ENCODE results near the gene GPR152. TPM values are rescaled to one million over a fixed set of nuclear protein-coding genes. Genes with fewer than 3 reads are reported as not detected.

The GPR152 gene
- total and polyA plus RNA-seq, 2 of the 8 experiments (the other 6 are each of a cell fraction or from before 2014, with no cell fraction given), result not detected

GRCh38 chr11:67439321-67440228 lies 13.0 kb downstream of the GPR152 start:
- POLR2A ChIA-PET (ENCODE audit: partially characterized antibody), result interaction anchor here (0.6 to 12.5 kb wide), 17 partner anchors 7 to 53 kb away, joined by 3 to 104 read pairs (median 6); partner anchors contain the start of genes CABP4, CARNS1, PPP1CA and RPS6KB2
- no peaks in the 10 kb centered on the region for H3K79me2 ChIP-seq (ENCODE audit: control insufficient read depth in 1 of 2, insufficient read depth in 2 of 2, low read length in 2 of 2)
- no peak overlapping the region for H2AFZ ChIP-seq (ENCODE audit: low read length)
- no peak overlapping the region; the same call in 1 of the 2 replicates for H2BK12ac ChIP-seq (ENCODE audit: low read depth, low read length)
- H3K4me1 ChIP-seq (replicated peaks in 1 of 4; ENCODE audit: control insufficient read depth in 3 of 4, insufficient read depth in 4 of 4, low read length in 3 of 4), result peaks cover 0 to 24% (median 16%) of the 10 kb centered on the region in 4 experiments; a peak in 6 of 7 replicates
- no peak overlapping the region for H3K56ac ChIP-seq (replicated peaks; ENCODE audit: insufficient read length, low read depth, low read length)
- H2AK5ac ChIP-seq (ENCODE audit: low read depth, low read length), result no peak overlapping the region
- H3K9ac ChIP-seq (replicated peaks in 1 of 4; ENCODE audit: extremely low read depth in 1 of 4, low read depth in 3 of 4, low read length in 3 of 4), result no peak overlapping the region
- no peaks in the 10 kb centered on the region for H3K9me3 ChIP-seq (ENCODE audit: insufficient read depth in 2 of 2, low read depth in 1 of 2, low read length in 1 of 2)
- H4K91ac ChIP-seq (replicated peaks; ENCODE audit: insufficient read length, low read length), result no peak overlapping the region
- 87% methylated on average over 26 of the region's 31 CpGs; no CpG with 5 or more reads in 1 of the 2 experiments for WGBS, 2 experiments (ENCODE audit: extremely low coverage in 1 of 2, insufficient coverage in 1 of 2, insufficient read length in 1 of 2, insufficient replicate concordance in 2 of 2, low coverage in 1 of 2, low lambda C conversion rate in 2 of 2, missing lambda C conversion rate in 1 of 2)
- H3K23me2 ChIP-seq (ENCODE audit: low read depth, low read length), result peaks cover 2% of the 10 kb centered on the region; the same call in 1 of the 2 replicates
- H3K4me3 ChIP-seq (ENCODE audit: extremely low read depth in 1 of 4, insufficient read depth in 2 of 4, low read depth in 3 of 4, low read length in 4 of 4), result no peak overlapping the region
- no peak overlapping the region for H4K8ac ChIP-seq (ENCODE audit: extremely low read depth, insufficient read depth, low read length)
- no peak overlapping the region for H3K23ac ChIP-seq (ENCODE audit: insufficient read length)
- CTCF ChIA-PET (ENCODE audit: partially characterized antibody), result interaction anchor here (0.6 to 2.2 kb wide), 10 partner anchors 11 to 594 kb away, joined by 3 to 8 read pairs (median 4); no protein-coding TSS in a partner anchor
- no peak overlapping the region for H2BK120ac ChIP-seq (replicated peaks; ENCODE audit: low read depth, low read length)
- no peak overlapping the region for H2BK15ac ChIP-seq (ENCODE audit: low read length)
- no peak for DNase-seq (ENCODE audit: low read depth in 1 of 2, low spot score in 2 of 2)
- H3K27ac ChIP-seq (ENCODE audit: low read depth, low read length), result no peak overlapping the region
- no peaks in the 10 kb centered on the region for H3K27me3 ChIP-seq (replicated peaks in 1 of 4; ENCODE audit: control insufficient read depth in 3 of 4, extremely low read depth in 1 of 4, insufficient read depth in 3 of 4, low read length in 3 of 4)
- peaks cover 4 to 21% of the 10 kb centered on the region in 2 experiments for H4K20me1 ChIP-seq (replicated peaks in 1 of 2; ENCODE audit: control insufficient read depth in 1 of 2, insufficient read depth in 2 of 2, low read length in 2 of 2)
- no peak overlapping the region for H2BK5ac ChIP-seq (ENCODE audit: low read depth, low read length)
- H3K79me1 ChIP-seq (ENCODE audit: low read depth, low read length), result 0 out of 2 replicates have a peak, but pooled peaks cover 2% of the 10 kb centered on the region
- H3K36me3 ChIP-seq (ENCODE audit: control insufficient read depth in 2 of 4, insufficient read depth in 4 of 4, low read length in 3 of 4), result peaks cover 6 to 21% (median 10%) of the 10 kb centered on the region in 4 experiments; a peak in 5 of 8 replicates
- peak overlapping the region; percentile 53 for H3K4ac ChIP-seq (replicated peaks; ENCODE audit: insufficient read length, low read depth, low read length)
- no peak overlapping the region for H3K18ac ChIP-seq (ENCODE audit: extremely low read depth, low read length)
- H3K4me2 ChIP-seq (ENCODE audit: insufficient read depth in 1 of 2, low read depth in 2 of 2, low read length in 2 of 2), result no peak overlapping the region
- H3K14ac ChIP-seq (ENCODE audit: insufficient read length), result no peak overlapping the region
- H2BK20ac ChIP-seq (ENCODE audit: low read length), result no peak overlapping the region
- no peak for FAIRE-seq
- no peak overlapping the region for H4K5ac ChIP-seq (ENCODE audit: insufficient read length, low read depth, low read length)

Measured in H1 (cell line).